ENCODE measurements around the gene GLI1. TPM values are rescaled to one million over a fixed set of nuclear protein-coding genes. Genes with fewer than 3 reads are reported as not detected.
"Not testable (repeated sequence)": the region's sequence is repeated elsewhere in the genome, so short reads cannot be mapped to it uniquely, and the experiment has no call there.

GLI1 gene
- 1.3 and 1.5 TPM in 2 replicates for total RNA-seq

GRCh38 chr12:57459750-57460467 lies at the start of gene GLI1:
Gene GLI1, plus strand, starts transcription at chr12:57459785. Its CDS starts 3,907 bp downstream, at chr12:57463692.
- intact Hi-C loops (cut with micrococcal nuclease): loop anchor here (1.0 to 5.0 kb wide), 5 partner anchors 29 to 178 kb away; partner anchors contain the start of genes DDIT3 and R3HDM2
- Mint-ChIP-seq H3K4me3 (ENCODE audit: low read depth) (peak within 1 kb of the TSS; percentile 90), H3K9me3 (no peaks in the 10 kb centered on the region), H3K4me1 (ENCODE audit: low read depth) (peaks cover 46% of the 10 kb centered on the region), H3K27me3 (ENCODE audit: low read depth) (peaks cover 12% of the 10 kb centered on the region), H3K27ac (peak within 1 kb of the TSS; percentile 89), H3K36me3 (ENCODE audit: low read depth) (no peaks in the 10 kb centered on the region)
- DNase-seq (ENCODE audit: low spot score): no peak

- no peaks in the 10 kb centered on the region for H3K27me3 Mint-ChIP-seq (ENCODE audit: low read depth)
- H3K36me3 Mint-ChIP-seq (ENCODE audit: low read depth): peaks cover 12% of the 10 kb centered on the region
- H3K4me3 Mint-ChIP-seq (ENCODE audit: low read depth): no peak overlapping the region
- DNase-seq (ENCODE audit: low spot score): no peak
- H3K4me1 Mint-ChIP-seq (ENCODE audit: low read depth): peaks cover 4% of the 10 kb centered on the region
- no peak overlapping the region for H3K27ac Mint-ChIP-seq
- intact Hi-C loops (cut with micrococcal nuclease): no loop called here
- H3K9me3 Mint-ChIP-seq: no peaks in the 10 kb centered on the region
Observed at GRCh38 chr12:57410534-57410933, 49.1 kb upstream of the GLI1 start.

- Mint-ChIP-seq H3K36me3 (ENCODE audit: low read depth) (peaks cover 15% of the 10 kb centered on the region), H3K4me1 (ENCODE audit: low read depth) (peaks cover 11% of the 10 kb centered on the region)
- H3K4me3 Mint-ChIP-seq (ENCODE audit: low read depth); H3K27me3 Mint-ChIP-seq (ENCODE audit: low read depth); H3K9me3 Mint-ChIP-seq; DNase-seq (ENCODE audit: low spot score); intact Hi-C loops (cut with micrococcal nuclease); H3K27ac Mint-ChIP-seq: not testable (repeated sequence)
Observed at GRCh38 chr12:57414160-57414559, 45.4 kb upstream of the GLI1 start.

- DNase-seq (ENCODE audit: low spot score): no peak
- intact Hi-C loops (cut with micrococcal nuclease): no loop called here
- Mint-ChIP-seq H3K4me3 (ENCODE audit: low read depth) (no peak overlapping the region), H3K9me3 (no peaks in the 10 kb centered on the region), H3K4me1 (ENCODE audit: low read depth) (peaks cover 11% of the 10 kb centered on the region), H3K36me3 (ENCODE audit: low read depth) (peaks cover 18% of the 10 kb centered on the region), H3K27ac (no peak overlapping the region), H3K27me3 (ENCODE audit: low read depth) (no peaks in the 10 kb centered on the region)
Observed at GRCh38 chr12:57415088-57415487, 44.5 kb upstream of the GLI1 start.

- no peaks in the 10 kb centered on the region for H3K27me3 Mint-ChIP-seq (ENCODE audit: low read depth)
- H3K4me3 Mint-ChIP-seq (ENCODE audit: low read depth): no peak overlapping the region
- H3K36me3 Mint-ChIP-seq (ENCODE audit: low read depth): peaks cover 21% of the 10 kb centered on the region
- H3K9me3 Mint-ChIP-seq: no peaks in the 10 kb centered on the region
- intact Hi-C loops (cut with micrococcal nuclease): no loop called here
- no peak overlapping the region for H3K27ac Mint-ChIP-seq
- H3K4me1 Mint-ChIP-seq (ENCODE audit: low read depth): peaks cover 14% of the 10 kb centered on the region
- no peak for DNase-seq (ENCODE audit: low spot score)
Observed at GRCh38 chr12:57416039-57416996, 43.3 kb upstream of the GLI1 start.

- Mint-ChIP-seq H3K36me3 (ENCODE audit: low read depth) (peaks cover 27% of the 10 kb centered on the region), H3K27ac (peak overlapping the region; percentile 4), H3K27me3 (ENCODE audit: low read depth) (no peaks in the 10 kb centered on the region), H3K9me3 (no peaks in the 10 kb centered on the region), H3K4me3 (ENCODE audit: low read depth) (no peak overlapping the region), H3K4me1 (ENCODE audit: low read depth) (peaks cover 14% of the 10 kb centered on the region)
- intact Hi-C loops (cut with micrococcal nuclease): no loop called here
- DNase-seq (ENCODE audit: low spot score): no peak
Observed at GRCh38 chr12:57418255-57418654, 41.3 kb upstream of the GLI1 start.

- Mint-ChIP-seq H3K27me3 (ENCODE audit: low read depth) (no peaks in the 10 kb centered on the region), H3K4me3 (ENCODE audit: low read depth) (no peak overlapping the region), H3K36me3 (ENCODE audit: low read depth) (peaks cover 31% of the 10 kb centered on the region), H3K27ac (no peak overlapping the region), H3K9me3 (no peaks in the 10 kb centered on the region), H3K4me1 (ENCODE audit: low read depth) (peaks cover 14% of the 10 kb centered on the region)
- intact Hi-C loops (cut with micrococcal nuclease): no loop called here
- DNase-seq (ENCODE audit: low spot score): no peak
Observed at GRCh38 chr12:57419495-57419894, 40.1 kb upstream of the GLI1 start.

GRCh38 chr12:57420482-57420881 lies 39.1 kb upstream of the GLI1 start:
- Mint-ChIP-seq H3K4me3 (ENCODE audit: low read depth) (no peak overlapping the region), H3K9me3 (no peaks in the 10 kb centered on the region), H3K27me3 (ENCODE audit: low read depth) (no peaks in the 10 kb centered on the region), H3K4me1 (ENCODE audit: low read depth) (peaks cover 12% of the 10 kb centered on the region), H3K36me3 (ENCODE audit: low read depth) (peaks cover 32% of the 10 kb centered on the region), H3K27ac (no peak overlapping the region)
- no peak for DNase-seq (ENCODE audit: low spot score)
- intact Hi-C loops (cut with micrococcal nuclease): no loop called here

GRCh38 chr12:57426948-57427347 lies 32.6 kb upstream of the GLI1 start:
- H3K27me3 Mint-ChIP-seq (ENCODE audit: low read depth); H3K9me3 Mint-ChIP-seq; intact Hi-C loops (cut with micrococcal nuclease); H3K4me3 Mint-ChIP-seq (ENCODE audit: low read depth); H3K27ac Mint-ChIP-seq; DNase-seq (ENCODE audit: low spot score): not testable (repeated sequence)
- H3K4me1 Mint-ChIP-seq (ENCODE audit: low read depth): peaks cover 25% of the 10 kb centered on the region
- peaks cover 29% of the 10 kb centered on the region for H3K36me3 Mint-ChIP-seq (ENCODE audit: low read depth)

GRCh38 chr12:57428965-57429364 lies 30.6 kb upstream of the GLI1 start:
- peaks cover 25% of the 10 kb centered on the region for H3K4me1 Mint-ChIP-seq (ENCODE audit: low read depth)
- peaks cover 18% of the 10 kb centered on the region for H3K36me3 Mint-ChIP-seq (ENCODE audit: low read depth)
- intact Hi-C loops (cut with micrococcal nuclease): no loop called here
- DNase-seq (ENCODE audit: low spot score): no peak
- H3K9me3 Mint-ChIP-seq: no peaks in the 10 kb centered on the region
- H3K27ac Mint-ChIP-seq: peak overlapping the region; percentile 80
- no peaks in the 10 kb centered on the region for H3K27me3 Mint-ChIP-seq (ENCODE audit: low read depth)
- peak overlapping the region; percentile 93 for H3K4me3 Mint-ChIP-seq (ENCODE audit: low read depth)

- Mint-ChIP-seq H3K9me3 (no peaks in the 10 kb centered on the region), H3K4me1 (ENCODE audit: low read depth) (peaks cover 25% of the 10 kb centered on the region), H3K4me3 (ENCODE audit: low read depth) (peak overlapping the region; percentile 93), H3K36me3 (ENCODE audit: low read depth) (peaks cover 12% of the 10 kb centered on the region), H3K27me3 (ENCODE audit: low read depth) (no peaks in the 10 kb centered on the region), H3K27ac (peak overlapping the region; percentile 97)
- intact Hi-C loops (cut with micrococcal nuclease): loop anchor here (2.0 kb wide), 1 partner anchor 23 kb away; no protein-coding TSS in a partner anchor
- DNase-seq (ENCODE audit: low spot score): no peak
Observed at GRCh38 chr12:57429473-57430111, 30.0 kb upstream of the GLI1 start.

- peak overlapping the region; percentile 93 for H3K4me3 Mint-ChIP-seq (ENCODE audit: low read depth)
- intact Hi-C loops (cut with micrococcal nuclease): loop anchor here (2.0 kb wide), 1 partner anchor 22 kb away; no protein-coding TSS in a partner anchor
- H3K36me3 Mint-ChIP-seq (ENCODE audit: low read depth): peaks cover 12% of the 10 kb centered on the region
- no peaks in the 10 kb centered on the region for H3K9me3 Mint-ChIP-seq
- H3K27me3 Mint-ChIP-seq (ENCODE audit: low read depth): no peaks in the 10 kb centered on the region
- H3K4me1 Mint-ChIP-seq (ENCODE audit: low read depth): peaks cover 28% of the 10 kb centered on the region
- H3K27ac Mint-ChIP-seq: peak overlapping the region; percentile 97
- peak; percentile 46 for DNase-seq (ENCODE audit: low spot score)
Observed at GRCh38 chr12:57430112-57430930, 29.3 kb upstream of the GLI1 start.
